ENCODE data around the gene PCDHA10.

Gene PCDHA10

DNA sequence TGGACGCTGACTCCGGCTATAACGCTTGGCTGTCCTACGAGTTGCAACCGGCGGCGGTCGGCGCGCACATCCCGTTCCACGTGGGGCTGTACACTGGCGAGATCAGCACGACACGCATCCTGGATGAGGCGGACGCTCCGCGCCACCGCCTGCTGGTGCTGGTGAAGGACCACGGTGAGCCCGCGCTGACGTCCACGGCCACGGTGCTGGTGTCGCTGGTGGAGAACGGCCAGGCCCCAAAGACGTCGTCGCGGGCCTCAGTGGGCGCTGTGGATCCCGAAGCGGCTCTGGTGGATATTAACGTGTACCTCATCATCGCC, 21.5 kb downstream of the PCDHA10 start:
- H3K9me3 ChIP-seq (ENCODE audit: control insufficient read depth, low read length), result no peaks in the 10 kb centered on the region
- TF ChIP-seq, protein P1, sequence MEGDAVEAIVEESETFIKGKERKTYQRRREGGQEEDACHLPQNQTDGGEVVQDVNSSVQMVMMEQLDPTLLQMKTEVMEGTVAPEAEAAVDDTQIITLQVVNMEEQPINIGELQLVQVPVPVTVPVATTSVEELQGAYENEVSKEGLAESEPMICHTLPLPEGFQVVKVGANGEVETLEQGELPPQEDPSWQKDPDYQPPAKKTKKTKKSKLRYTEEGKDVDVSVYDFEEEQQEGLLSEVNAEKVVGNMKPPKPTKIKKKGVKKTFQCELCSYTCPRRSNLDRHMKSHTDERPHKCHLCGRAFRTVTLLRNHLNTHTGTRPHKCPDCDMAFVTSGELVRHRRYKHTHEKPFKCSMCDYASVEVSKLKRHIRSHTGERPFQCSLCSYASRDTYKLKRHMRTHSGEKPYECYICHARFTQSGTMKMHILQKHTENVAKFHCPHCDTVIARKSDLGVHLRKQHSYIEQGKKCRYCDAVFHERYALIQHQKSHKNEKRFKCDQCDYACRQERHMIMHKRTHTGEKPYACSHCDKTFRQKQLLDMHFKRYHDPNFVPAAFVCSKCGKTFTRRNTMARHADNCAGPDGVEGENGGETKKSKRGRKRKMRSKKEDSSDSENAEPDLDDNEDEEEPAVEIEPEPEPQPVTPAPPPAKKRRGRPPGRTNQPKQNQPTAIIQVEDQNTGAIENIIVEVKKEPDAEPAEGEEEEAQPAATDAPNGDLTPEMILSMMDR (IDR thresholded peaks at IDR 0.05), result no peak

DNA sequence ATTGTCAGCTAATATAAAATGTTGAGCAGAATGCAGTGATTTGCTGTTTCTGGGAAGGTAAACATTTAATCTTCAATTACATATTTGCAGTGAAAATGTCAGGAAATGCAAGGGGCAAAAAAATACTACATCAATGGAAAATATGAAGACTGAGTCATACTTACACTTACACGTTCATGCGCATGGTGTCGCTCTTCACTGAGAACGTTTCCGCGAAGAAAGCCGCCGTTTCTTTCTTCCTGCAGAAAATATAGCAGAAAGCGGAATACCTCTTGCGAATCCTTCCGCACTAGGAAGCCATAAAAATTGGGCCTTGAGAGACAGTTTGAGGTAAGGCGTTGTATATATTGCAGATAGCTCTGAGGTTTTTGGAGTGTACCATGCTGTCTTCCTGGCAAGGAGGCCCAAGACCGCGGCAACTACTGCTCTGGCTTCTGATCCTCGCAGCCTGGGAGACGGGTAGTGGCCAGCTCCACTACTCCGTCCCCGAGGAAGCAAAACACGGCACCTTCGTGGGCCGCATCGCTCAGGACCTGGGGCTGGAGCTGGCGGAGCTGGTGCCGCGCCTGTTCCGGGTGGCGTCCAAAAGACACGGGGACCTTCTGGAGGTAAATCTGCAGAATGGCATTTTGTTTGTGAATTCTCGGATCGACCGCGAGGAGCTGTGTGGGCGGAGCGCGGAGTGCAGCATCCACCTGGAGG, 26.3 kb downstream of the PCDHA10 start, which contains the start of gene PCDHA13:
TSS of gene PCDHA13 (plus strand) at position 236 of the 702 bp plus-strand sequence. CDS start at position 381, 145 bp downstream.
- Histone ChIP-seq H3K4me2 (ENCODE audit: low read length) (peak within 1 kb of the TSS; percentile 40), H3K4me1 (no peaks in the 10 kb centered on the region), H3K9ac (no peak within 1 kb of the TSS), H3K4me3 (ENCODE audit: low read depth, low read length) (peak within 1 kb of the TSS; percentile 23), H2AFZ (no peak within 1 kb of the TSS), H3K79me2 (peaks cover 2% of the 10 kb centered on the region), H3K36me3 (ENCODE audit: control insufficient read depth, insufficient read depth, low read length) (no peaks in the 10 kb centered on the region), H3K27ac (no peak within 1 kb of the TSS), H3K9me3 (ENCODE audit: control insufficient read depth, low read length) (no peaks in the 10 kb centered on the region), H3K27me3 (ENCODE audit: control insufficient read depth, insufficient read depth, low read length) (no peaks in the 10 kb centered on the region)
- TF ChIP-seq, protein P1 (IDR thresholded peaks at IDR 0.05), result no peak

More for the DNA sequence above, 21.5 kb downstream of the PCDHA10 start:
- H3K36me3 ChIP-seq (ENCODE audit: control insufficient read depth, insufficient read depth, low read length), result no peaks in the 10 kb centered on the region
- H3K27me3 ChIP-seq (ENCODE audit: control insufficient read depth, insufficient read depth, low read length), result no peaks in the 10 kb centered on the region
- H3K4me3 ChIP-seq (ENCODE audit: low read depth, low read length), result no peak overlapping the region
- no peak overlapping the region for H3K9ac ChIP-seq
- H3K4me2 ChIP-seq (ENCODE audit: low read length), result no peak overlapping the region
- no peak overlapping the region for H3K27ac ChIP-seq
- H3K4me1 ChIP-seq, result no peaks in the 10 kb centered on the region
- H2AFZ ChIP-seq, result no peak overlapping the region
- no peaks in the 10 kb centered on the region for H3K79me2 ChIP-seq

DNA sequence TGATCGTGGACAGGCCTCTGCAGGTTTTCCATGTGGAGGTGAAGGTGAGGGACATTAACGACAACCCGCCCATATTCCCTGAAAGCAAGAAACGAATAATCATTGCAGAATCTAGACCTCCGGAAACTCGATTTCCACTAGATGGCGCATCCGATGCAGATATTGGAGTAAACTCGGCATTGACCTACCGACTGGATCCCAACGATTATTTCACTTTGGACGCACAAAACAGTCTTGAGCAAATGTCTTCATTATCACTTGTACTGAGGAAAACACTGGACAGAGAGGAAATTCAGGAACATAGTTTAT, 26.8 kb downstream of the PCDHA10 start:
- Histone ChIP-seq H3K27ac (no peak overlapping the region), H3K9ac (no peak overlapping the region), H3K9me3 (ENCODE audit: control insufficient read depth, low read length) (no peaks in the 10 kb centered on the region), H3K36me3 (ENCODE audit: control insufficient read depth, insufficient read depth, low read length) (no peaks in the 10 kb centered on the region), H3K4me2 (ENCODE audit: low read length) (peak overlapping the region; percentile 40), H3K4me3 (ENCODE audit: low read depth, low read length) (peak overlapping the region; percentile 23), H3K27me3 (ENCODE audit: control insufficient read depth, insufficient read depth, low read length) (no peaks in the 10 kb centered on the region), H3K4me1 (no peaks in the 10 kb centered on the region), H2AFZ (no peak overlapping the region), H3K79me2 (peaks cover 2% of the 10 kb centered on the region)
- TF ChIP-seq, protein P1 (IDR thresholded peaks at IDR 0.05), result no peak

DNA sequence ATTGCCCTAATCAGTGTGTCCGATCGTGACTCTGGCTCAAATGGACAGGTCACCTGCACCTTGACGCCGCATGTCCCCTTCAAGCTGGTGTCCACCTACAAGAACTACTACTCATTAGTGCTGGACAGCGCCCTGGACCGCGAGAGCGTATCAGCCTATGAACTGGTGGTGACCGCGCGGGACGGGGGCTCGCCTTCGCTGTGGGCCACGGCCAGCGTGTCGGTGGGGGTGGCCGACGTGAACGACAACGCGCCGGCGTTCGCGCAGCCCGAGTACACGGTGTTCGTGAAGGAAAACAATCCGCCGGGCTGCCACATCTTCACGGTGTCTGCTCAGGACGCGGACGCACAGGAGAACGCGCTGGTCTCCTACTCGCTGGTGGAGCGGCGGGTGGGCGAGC, 27.7 kb downstream of the PCDHA10 start:
- H3K27ac ChIP-seq, result no peak overlapping the region
- no peaks in the 10 kb centered on the region for H3K36me3 ChIP-seq (ENCODE audit: control insufficient read depth, insufficient read depth, low read length)
- H3K79me2 ChIP-seq, result peaks cover 2% of the 10 kb centered on the region
- TF ChIP-seq, protein P1 (IDR thresholded peaks at IDR 0.05), result no peak
- H3K4me1 ChIP-seq, result no peaks in the 10 kb centered on the region
- no peak overlapping the region for H3K4me2 ChIP-seq (ENCODE audit: low read length)
- H3K9me3 ChIP-seq (ENCODE audit: control insufficient read depth, low read length), result no peaks in the 10 kb centered on the region
- H3K9ac ChIP-seq, result no peak overlapping the region
- no peaks in the 10 kb centered on the region for H3K27me3 ChIP-seq (ENCODE audit: control insufficient read depth, insufficient read depth, low read length)
- no peak overlapping the region for H3K4me3 ChIP-seq (ENCODE audit: low read depth, low read length)
- no peak overlapping the region for H2AFZ ChIP-seq
